Activated B cell treated with CpG ODN at 0.5 μM for 24 hours (primary cell): Measurements from ENCODE around the gene SMPD3. TPM values are rescaled to one million over a fixed set of nuclear protein-coding genes. Genes with fewer than 3 reads are reported as not detected.

Source experiments
- ATAC-seq: fragments of 200-7000 bp; cut with Tn5 transposase; one replicate; pipeline ENCODE4 v1.10.0; 2021; ENCODE audit warnings: low read depth, mild to moderate bottlenecking, moderate library complexity
- CTCF ChIA-PET: fragments of 350-600 bp; sonication (Branson Sonifier 250); formaldehyde crosslinking; loops from one replicate; lab custom pipeline; 2021; ENCODE audit warnings: antibody characterized with exemption; lab: Charles Lee
- POLR2A ChIA-PET: fragments of 350-600 bp; sonication (Branson Sonifier 250); formaldehyde crosslinking; loops from one replicate; lab custom pipeline; 2021; ENCODE audit warnings: antibody characterized with exemption; lab: Charles Lee
- DNase-seq: peaks from one replicate; pipeline ENCODE4 v3.0.0; 2022
- H3K27ac Mint-ChIP-seq: one replicate; pipeline ENCODE4 v1.8.0; 2020; ENCODE audit warnings: mixed read lengths
- H3K27me3 Mint-ChIP-seq: one replicate; pipeline ENCODE4 v1.8.0; 2021; ENCODE audit warnings: mixed read lengths
- H3K36me3 Mint-ChIP-seq: one replicate; pipeline ENCODE4 v1.8.0; 2021; ENCODE audit warnings: low read depth, mixed read lengths
- H3K4me1 Mint-ChIP-seq: one replicate; pipeline ENCODE4 v1.8.0; 2021; ENCODE audit warnings: mixed read lengths
- H3K4me3 Mint-ChIP-seq: one replicate; pipeline ENCODE4 v1.8.0; 2020; ENCODE audit warnings: mild to moderate bottlenecking, mixed read lengths
- H3K9me3 Mint-ChIP-seq: one replicate; pipeline ENCODE4 v1.8.0; 2020; ENCODE audit warnings: mixed read lengths
- intact Hi-C: fragments of 100-400 bp; cut with micrococcal nuclease; formaldehyde crosslinking; loops from one replicate; pipeline ENCODE4 v1.15.1; 2024
- total RNA-seq: library from RNA; stranded (reverse); gene quantifications from 2 replicates; pipeline ENCODE4 v1.2.3, GENCODE V29; 2022
- TF ChIP-seq, protein P1 (sequence below): fragments of 200-600 bp; IDR thresholded peaks from one replicate; pipeline ENCODE4 v1.8.0; 2022; ENCODE audit warnings: antibody characterized with exemption, mild to moderate bottlenecking

The SMPD3 gene
- total RNA-seq, 1 donor from 2014 or later: 0.35 TPM

DNA sequence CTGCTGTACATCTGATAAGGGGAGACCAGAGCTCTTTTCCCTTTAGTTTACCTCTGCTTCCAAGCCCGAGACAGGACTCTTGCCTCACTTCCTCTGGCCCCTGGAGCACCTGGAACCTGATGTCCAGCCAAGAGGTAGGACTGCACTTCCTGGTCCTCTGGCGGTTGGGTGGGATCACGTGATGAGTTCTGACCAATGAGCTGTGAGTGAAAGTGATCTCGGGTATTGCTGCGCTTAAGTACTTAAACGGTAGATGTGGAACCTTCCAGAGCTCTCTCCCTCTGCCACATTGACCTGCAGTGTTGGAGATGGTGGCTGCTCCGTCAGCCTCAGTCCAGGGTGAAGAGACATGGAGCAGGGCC lies 67.0 kb downstream of the SMPD3 start:
- Mint-ChIP-seq H3K27ac (peak overlapping the region; percentile 74), H3K36me3 (no peaks in the 10 kb centered on the region)
- POLR2A ChIA-PET: interaction anchor here (1.0 kb wide), 1 partner anchor 13 kb away, joined by 4 read pairs; no protein-coding TSS in a partner anchor

DNA sequence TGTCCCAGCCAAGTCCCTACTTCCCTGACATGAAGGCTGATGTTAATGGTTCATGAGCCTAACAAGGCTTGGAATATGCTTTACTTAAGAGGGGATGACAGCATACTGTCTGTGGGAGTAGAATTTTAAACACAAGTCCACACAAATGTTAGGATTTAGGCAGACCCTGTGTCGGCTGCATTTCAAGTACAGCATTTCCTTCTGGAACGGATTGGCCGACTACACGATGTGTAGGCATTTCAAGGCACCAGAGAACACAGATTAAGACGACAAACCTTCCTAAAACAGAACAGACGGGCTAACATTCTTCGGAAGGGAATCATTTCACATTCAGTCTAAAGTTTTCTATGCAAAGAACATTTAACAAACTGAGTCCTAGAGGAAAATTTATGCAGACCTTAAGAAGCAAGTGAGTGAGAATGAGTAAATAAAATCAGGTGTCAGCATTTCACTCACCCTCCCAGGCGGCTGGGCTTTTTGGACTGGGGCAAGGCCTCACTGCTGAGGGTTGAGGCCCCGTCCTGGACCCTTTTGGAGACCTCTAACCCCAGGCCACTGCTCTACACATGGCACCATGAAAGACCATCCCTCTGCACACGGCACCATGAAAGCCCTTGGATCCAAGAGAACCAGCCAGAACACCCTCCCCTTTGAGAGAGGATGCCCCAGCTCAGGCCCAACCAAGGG lies 67.5 kb downstream of the SMPD3 start:
- Mint-ChIP-seq H3K27ac (no peak overlapping the region), H3K9me3 (no peaks in the 10 kb centered on the region), H3K36me3 (no peaks in the 10 kb centered on the region), H3K4me1 (peaks cover 63% of the 10 kb centered on the region), H3K27me3 (no peaks in the 10 kb centered on the region), H3K4me3 (no peak overlapping the region)
- DNase-seq (no peak), ATAC-seq (no peak)
- ChIA-PET POLR2A (no interaction called here), CTCF (no interaction called here)
- TF ChIP-seq, protein P1, sequence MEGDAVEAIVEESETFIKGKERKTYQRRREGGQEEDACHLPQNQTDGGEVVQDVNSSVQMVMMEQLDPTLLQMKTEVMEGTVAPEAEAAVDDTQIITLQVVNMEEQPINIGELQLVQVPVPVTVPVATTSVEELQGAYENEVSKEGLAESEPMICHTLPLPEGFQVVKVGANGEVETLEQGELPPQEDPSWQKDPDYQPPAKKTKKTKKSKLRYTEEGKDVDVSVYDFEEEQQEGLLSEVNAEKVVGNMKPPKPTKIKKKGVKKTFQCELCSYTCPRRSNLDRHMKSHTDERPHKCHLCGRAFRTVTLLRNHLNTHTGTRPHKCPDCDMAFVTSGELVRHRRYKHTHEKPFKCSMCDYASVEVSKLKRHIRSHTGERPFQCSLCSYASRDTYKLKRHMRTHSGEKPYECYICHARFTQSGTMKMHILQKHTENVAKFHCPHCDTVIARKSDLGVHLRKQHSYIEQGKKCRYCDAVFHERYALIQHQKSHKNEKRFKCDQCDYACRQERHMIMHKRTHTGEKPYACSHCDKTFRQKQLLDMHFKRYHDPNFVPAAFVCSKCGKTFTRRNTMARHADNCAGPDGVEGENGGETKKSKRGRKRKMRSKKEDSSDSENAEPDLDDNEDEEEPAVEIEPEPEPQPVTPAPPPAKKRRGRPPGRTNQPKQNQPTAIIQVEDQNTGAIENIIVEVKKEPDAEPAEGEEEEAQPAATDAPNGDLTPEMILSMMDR: no peak
- intact Hi-C loops: no loop called here

More for the DNA sequence above, 67.0 kb downstream of the SMPD3 start:
- Mint-ChIP-seq H3K4me3 (no peak overlapping the region), H3K9me3 (no peaks in the 10 kb centered on the region), H3K4me1 (peaks cover 63% of the 10 kb centered on the region), H3K27me3 (no peaks in the 10 kb centered on the region)
- DNase-seq: no peak
- TF ChIP-seq, protein P1: no peak
- intact Hi-C loops: no loop called here
- no peak for ATAC-seq
- CTCF ChIA-PET: no interaction called here

DNA sequence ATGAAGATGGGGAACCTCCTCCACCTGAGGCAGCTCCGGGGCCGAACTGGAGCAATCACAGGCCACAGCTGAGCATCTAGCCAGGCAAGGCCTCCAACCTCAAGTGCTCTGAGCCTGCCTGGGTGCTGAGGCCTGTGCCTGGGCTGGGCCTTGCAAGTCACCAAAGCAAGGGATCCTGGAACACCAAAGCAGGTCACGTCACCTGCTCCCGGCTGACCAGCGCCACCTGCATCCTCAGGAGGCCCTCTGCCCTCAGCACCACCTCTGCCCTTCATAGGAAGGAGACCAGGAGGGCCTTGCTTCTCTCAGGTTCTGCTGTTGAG lies 68.0 kb downstream of the SMPD3 start:
- Mint-ChIP-seq H3K4me3 (no peak overlapping the region), H3K27ac (no peak overlapping the region), H3K27me3 (no peaks in the 10 kb centered on the region), H3K4me1 (peaks cover 58% of the 10 kb centered on the region), H3K9me3 (no peaks in the 10 kb centered on the region), H3K36me3 (no peaks in the 10 kb centered on the region)
- ChIA-PET CTCF (no interaction called here), POLR2A (no interaction called here)
- no peak for ATAC-seq
- intact Hi-C loops: no loop called here
- DNase-seq: no peak
- TF ChIP-seq, protein P1: no peak

DNA sequence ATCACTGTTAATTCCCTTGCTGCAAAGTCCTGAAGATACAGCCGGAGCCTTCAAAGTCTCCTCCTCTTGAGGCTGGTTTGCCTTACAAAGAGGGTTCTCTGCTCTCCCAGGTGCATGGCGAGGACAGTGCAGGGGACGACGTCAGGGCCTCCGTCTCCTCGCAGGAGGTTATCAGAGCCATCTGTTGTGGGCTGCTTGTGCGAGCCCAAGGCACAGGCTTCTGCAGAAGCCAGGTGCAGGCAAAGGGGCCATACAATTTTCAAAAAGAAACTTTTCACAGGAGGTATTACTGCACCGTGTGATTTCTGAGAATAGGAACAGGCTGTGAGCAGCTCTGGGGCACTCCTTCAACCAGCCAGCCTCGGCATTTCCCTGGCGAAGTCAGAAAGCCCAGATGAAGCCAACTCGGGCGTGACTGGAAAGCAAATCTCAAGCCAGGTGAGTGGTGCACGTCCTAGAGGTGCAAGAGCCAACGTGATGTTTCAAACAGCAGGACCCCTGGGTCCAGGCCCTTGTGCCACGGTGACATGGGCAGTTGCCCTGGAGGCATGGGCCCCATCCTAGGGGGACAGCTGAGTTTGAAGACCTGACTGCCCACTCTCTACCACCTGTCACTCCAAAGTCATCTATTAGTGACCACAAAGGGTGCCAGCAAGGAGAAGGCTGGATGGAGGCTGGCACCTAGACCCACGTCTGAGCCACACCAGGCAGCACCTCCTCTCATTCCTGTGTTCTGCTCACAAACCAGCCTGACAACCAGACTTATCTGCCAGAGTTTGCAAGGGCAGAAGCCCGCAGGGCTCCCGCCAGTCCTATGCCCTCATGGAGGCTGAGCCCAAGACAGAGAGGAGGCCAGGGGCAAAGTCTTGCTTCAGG lies 68.6 kb downstream of the SMPD3 start:
- H3K9me3 Mint-ChIP-seq: no peaks in the 10 kb centered on the region
- no peak overlapping the region for H3K27ac Mint-ChIP-seq
- TF ChIP-seq, protein P1: no peak
- no peak for ATAC-seq
- H3K36me3 Mint-ChIP-seq: no peaks in the 10 kb centered on the region
- H3K4me3 Mint-ChIP-seq: no peak overlapping the region
- ChIA-PET POLR2A (no interaction called here), CTCF (no interaction called here)
- H3K4me1 Mint-ChIP-seq: peaks cover 52% of the 10 kb centered on the region
- peaks cover 4% of the 10 kb centered on the region for H3K27me3 Mint-ChIP-seq
- no peak for DNase-seq
- intact Hi-C loops: no loop called here
